CD4-positive, alpha-beta T cell treated with Interferon gamma for 1 hour (primary cell): ENCODE measurements around the gene STARD6.
A peak's percentile ranks its signal among the peaks of the same experiment; 100 is the strongest.
"Not testable (repeated sequence)": the region's sequence is repeated elsewhere in the genome, so short reads cannot be mapped to it uniquely, and the experiment has no call there.

Experiments used
- DNase-seq: peaks from one replicate; pipeline ENCODE4 v3.0.0-alpha.2; 2020

STARD6 gene, protein sequence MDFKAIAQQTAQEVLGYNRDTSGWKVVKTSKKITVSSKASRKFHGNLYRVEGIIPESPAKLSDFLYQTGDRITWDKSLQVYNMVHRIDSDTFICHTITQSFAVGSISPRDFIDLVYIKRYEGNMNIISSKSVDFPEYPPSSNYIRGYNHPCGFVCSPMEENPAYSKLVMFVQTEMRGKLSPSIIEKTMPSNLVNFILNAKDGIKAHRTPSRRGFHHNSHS

GRCh38 chr18:54357660-54358494 is at the start of gene STARD6, which contains the start of gene C18orf54:
Gene STARD6 (minus strand): TSS chr18:54357858. CDS start chr18:54354573, 3,285 bp downstream.
Gene C18orf54 (plus strand): TSS chr18:54357906. CDS start chr18:54360573, 2,667 bp downstream.
- DNase-seq: peak; percentile 92

- DNase-seq: no peak
Observed at GRCh38 chr18:54405290-54405689, 47.6 kb upstream of the STARD6 start.

DNA sequence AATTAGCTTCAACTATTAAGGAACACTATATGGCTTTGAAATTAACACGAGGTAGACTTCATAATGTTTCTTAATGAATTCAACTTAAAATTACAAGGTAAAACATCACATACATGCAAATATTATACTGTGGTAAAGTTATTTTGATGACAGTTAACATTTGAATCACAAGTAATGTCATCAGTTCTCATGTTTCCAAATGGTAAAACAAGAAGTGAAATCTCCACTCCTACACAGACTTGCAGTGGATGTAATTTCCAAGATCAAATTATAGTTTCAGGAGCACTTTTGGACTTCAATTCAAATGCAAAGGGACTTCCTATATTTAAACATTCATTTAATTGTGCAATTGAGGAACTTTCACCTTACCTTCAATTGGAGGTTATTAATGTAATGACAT is 39.1 kb upstream of the STARD6 start:
- DNase-seq: no peak

- no peak for DNase-seq
Observed at GRCh38 chr18:54393648-54394294, 36.1 kb upstream of the STARD6 start.

DNA sequence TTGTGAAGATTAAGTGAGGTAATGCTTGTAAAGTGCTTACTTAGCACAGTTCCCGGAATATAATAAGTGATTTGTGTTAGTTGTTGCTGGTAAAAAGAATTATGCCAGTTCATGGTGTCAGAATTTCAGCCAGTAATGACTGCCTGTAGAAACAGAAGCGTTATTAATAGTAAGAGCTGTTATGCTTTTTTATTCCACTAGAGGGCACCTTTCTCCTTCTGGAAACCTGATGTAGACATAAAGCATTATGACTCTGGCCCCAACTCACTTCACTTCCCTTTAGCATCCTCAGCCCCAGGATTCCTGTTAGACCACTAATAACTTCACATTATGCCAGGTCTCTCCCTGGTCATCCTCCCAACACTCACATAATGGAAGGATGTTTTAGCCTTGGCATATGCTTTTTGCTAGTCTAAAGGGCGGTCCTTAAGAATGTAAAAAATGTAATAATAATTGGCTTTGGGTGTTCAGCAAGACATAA is 34.9 kb upstream of the STARD6 start:
- no peak for DNase-seq

DNA sequence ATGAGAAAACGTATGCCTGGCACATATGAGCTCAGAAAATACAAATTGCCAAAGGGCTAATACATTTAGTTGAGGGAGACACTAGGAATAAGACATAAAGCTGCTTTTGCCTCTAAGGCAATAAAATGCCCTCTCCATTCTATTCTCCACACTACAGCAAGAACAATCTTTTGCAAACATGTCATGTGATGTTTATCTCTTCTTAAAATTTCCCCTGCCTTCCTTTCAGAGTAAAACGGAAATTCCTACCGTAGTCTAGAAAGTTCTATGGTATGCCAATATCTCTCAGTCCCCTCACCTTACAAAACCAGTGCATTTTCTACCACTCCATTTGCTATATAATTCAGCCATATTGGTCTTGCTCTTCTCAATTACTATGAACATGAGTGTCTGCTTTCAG is 33.2 kb upstream of the STARD6 start:
- no peak for DNase-seq

- DNase-seq: no peak
Observed at GRCh38 chr18:54389143-54389505, 31.5 kb upstream of the STARD6 start.

GRCh38 chr18:54388203-54389142 is 30.8 kb upstream of the STARD6 start:
- DNase-seq: peak; percentile 17

DNA sequence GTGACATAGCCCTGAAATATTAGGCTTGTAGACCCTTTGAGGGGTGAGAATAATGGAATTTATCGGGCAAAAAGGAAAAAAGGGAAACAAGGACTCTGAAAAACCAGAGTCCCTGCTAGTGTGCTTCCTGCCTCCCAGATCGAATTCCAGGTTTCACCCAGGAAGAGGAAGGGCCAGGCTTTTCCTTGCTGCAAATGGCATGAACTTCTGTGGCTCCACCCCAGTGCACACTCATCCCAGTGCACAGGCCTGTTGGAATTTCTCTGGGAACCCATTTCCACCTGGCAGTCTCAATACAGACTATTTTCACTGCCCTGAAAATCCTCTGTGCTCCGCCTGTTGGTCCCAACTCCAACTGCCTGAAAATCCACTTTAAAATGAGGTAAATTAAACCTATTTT is 30.0 kb upstream of the STARD6 start:
- DNase-seq: no peak

- DNase-seq: not testable (repeated sequence)
Observed at GRCh38 chr18:54386800-54387495, 29.3 kb upstream of the STARD6 start.

GRCh38 chr18:54386043-54386442 is 28.4 kb upstream of the STARD6 start:
- no peak for DNase-seq

DNA sequence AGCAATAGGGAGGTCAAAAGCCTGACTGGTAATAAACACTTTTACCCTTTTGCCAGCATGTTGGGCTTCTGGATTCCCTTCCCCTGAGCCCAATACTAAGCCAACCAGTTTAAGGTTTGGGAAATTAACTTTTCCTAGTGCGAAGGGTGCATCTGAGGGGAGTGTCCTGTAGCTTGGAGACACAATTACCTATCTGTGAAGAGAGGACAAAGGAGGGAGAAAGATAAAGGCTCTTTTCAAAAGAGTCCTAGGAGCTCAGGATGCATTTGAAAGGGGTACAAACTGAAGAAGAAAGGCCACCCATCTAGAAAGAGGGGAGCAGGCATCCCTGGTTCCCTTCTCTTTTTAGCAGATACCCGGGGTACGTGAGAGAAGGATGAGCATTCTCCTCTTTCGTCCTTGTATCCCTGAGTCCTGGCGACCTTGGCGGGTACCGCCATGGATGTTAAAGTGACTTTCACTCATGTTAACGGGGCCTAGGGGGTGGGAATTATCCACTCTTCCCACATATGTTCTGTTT is 25.1 kb upstream of the STARD6 start:
- no peak for DNase-seq

GRCh38 chr18:54382076-54382475 is 24.4 kb upstream of the STARD6 start:
- DNase-seq: no peak

GRCh38 chr18:54381640-54382039 is 24.0 kb upstream of the STARD6 start:
- DNase-seq: no peak

DNA sequence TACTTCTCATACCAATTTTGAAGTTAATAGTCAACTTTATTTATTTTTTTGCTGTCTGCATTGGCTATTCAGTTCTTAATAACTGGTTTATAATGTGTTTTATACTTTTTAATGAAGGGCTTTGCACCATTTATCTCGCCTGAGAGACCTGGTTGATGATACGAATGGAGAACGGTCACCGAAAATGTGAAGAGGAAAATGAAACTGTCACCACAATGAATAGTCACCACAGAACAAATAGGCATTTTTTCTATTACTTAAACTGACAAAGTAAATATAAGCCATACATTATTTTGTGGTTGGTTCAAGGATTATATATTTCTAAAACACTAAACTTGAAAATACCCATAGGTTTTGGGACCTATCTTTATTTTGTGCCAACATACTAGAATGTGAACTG is 20.4 kb upstream of the STARD6 start:
- no peak for DNase-seq

GRCh38 chr18:54360406-54360805 is 2.7 kb upstream of the STARD6 start:
- DNase-seq: no peak

- DNase-seq: no peak
Observed at GRCh38 chr18:54359233-54359632, 1.6 kb upstream of the STARD6 start.

DNA sequence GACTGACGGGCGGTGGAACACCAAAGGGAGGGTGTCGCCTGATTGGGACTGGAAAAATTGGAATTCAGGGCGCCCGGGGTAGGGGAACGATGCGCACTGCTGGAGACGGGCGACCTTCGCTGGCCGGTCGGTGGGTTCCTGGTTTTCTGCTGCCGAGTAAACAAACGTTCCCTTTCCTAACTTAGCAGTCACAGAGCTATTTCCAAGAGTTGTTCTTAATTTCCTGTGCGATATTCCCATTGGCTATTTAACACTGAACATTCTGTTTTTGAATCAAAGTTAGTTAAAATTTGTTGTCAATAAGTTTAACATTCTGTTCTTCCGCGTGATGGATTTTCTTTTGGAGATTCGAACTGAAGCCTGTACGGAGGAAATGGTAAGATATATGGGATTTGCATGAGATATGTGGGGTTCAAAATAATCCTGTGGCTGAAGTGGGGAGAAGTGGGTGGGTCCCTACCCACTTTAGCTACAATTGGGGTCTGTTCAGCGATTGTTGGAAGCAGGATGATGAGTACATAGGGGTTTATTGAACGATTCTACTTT is 910 bp upstream of the STARD6 start:
- DNase-seq: no peak

- no peak for DNase-seq
Observed at GRCh38 chr18:54357082-54357659, 487 bp downstream of the STARD6 start.

- DNase-seq: no peak
Observed at GRCh38 chr18:54351186-54351585, 6.5 kb downstream of the STARD6 start.

DNA sequence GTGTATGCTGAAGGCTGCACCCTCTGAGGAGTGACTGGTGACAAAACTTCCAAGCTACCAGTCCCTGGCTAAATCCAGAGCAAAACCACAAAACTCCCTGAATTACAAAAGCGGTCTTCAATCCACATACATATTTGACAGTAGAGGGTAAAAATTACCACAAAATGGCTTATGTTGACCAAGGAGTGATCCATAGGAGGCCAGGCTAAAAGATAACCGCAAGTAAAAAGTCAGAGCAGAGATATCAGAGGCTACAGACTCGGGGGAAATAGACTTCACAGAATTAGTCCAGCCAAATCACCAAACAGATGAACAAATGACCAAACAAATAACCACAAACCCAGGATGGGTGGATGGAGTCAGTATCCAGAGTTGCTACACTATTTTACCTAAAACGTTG is 19.4 kb downstream of the STARD6 start:
- no peak for DNase-seq
